CD8-positive, alpha-beta memory T cell (primary cell): Measurements from ENCODE around the gene FGF19. TPM values are rescaled to one million over a fixed set of nuclear protein-coding genes. Genes with fewer than 3 reads are reported as not detected.

Experiments used
- CTCF ChIA-PET: fragments of 350-600 bp; sonication (Branson Sonifier 250); formaldehyde crosslinking; loops from one replicate; lab custom pipeline; 2021; ENCODE audit warnings: antibody characterized with exemption; lab: Charles Lee
- POLR2A ChIA-PET: fragments of 350-600 bp; sonication (Branson Sonifier 250); formaldehyde crosslinking; loops from one replicate; lab custom pipeline; 2021; ENCODE audit warnings: antibody characterized with exemption; lab: Charles Lee
- DNase-seq, 5 donors: peaks; one replicate each; pipeline versions ENCODE4 v3.0.0 to v3.0.0-alpha.2; 2020 to 2022; ENCODE audit warnings: mixed read lengths in 1 of 5
- H3K27ac ChIP-seq: one replicate; pipeline ENCODE4 v1.7.0; 2013; ENCODE audit warnings: low read depth, mild to moderate bottlenecking, low read length, moderate library complexity
- H3K27me3 ChIP-seq: 2 replicates; pipeline ENCODE4 v1.7.0; 2013; ENCODE audit warnings: low read length, mild to moderate bottlenecking; ENCODE audit not compliant: insufficient read depth, poor library complexity, severe bottlenecking
- H3K36me3 ChIP-seq: 2 replicates; pipeline ENCODE4 v1.7.0; 2013; ENCODE audit warnings: mild to moderate bottlenecking, low read length, moderate library complexity; ENCODE audit not compliant: insufficient read depth
- H3K4me1 ChIP-seq: 2 replicates; pipeline ENCODE4 v1.7.0; 2013; ENCODE audit warnings: mild to moderate bottlenecking, low read length, moderate library complexity; ENCODE audit not compliant: insufficient read depth
- H3K4me3 ChIP-seq: 2 replicates; pipeline ENCODE4 v1.7.0; 2013; ENCODE audit warnings: mild to moderate bottlenecking, low read length
- H3K9me3 ChIP-seq: 2 replicates; pipeline ENCODE4 v1.7.0; 2013; ENCODE audit warnings: mild to moderate bottlenecking, low read length
- H3K27ac Mint-ChIP-seq, 8 donors: one replicate each; pipeline ENCODE4 v1.8.0; 2020 to 2021; ENCODE audit warnings: mixed read lengths in 8 of 8, mild to moderate bottlenecking in 6 of 8, inconsistent platforms in 3 of 8, moderate library complexity in 3 of 8
- H3K27me3 Mint-ChIP-seq, 2 donors: one replicate each; pipeline ENCODE4 v1.8.0; 2020 to 2021; ENCODE audit warnings: mixed read lengths in 2 of 2, mild to moderate bottlenecking in 1 of 2, moderate library complexity in 1 of 2
- H3K36me3 Mint-ChIP-seq, 3 donors: one replicate each; pipeline ENCODE4 v1.8.0; 2020 to 2021; ENCODE audit warnings: mixed read lengths in 3 of 3, inconsistent platforms in 1 of 3, mild to moderate bottlenecking in 1 of 3
- H3K4me1 Mint-ChIP-seq, 3 donors: one replicate each; pipeline ENCODE4 v1.8.0; 2020 to 2021; ENCODE audit warnings: mixed read lengths in 3 of 3, inconsistent platforms in 1 of 3, mild to moderate bottlenecking in 1 of 3
- H3K4me3 Mint-ChIP-seq, 7 donors: one replicate each; pipeline ENCODE4 v1.8.0; 2020 to 2021; ENCODE audit warnings: mixed read lengths in 7 of 7, mild to moderate bottlenecking in 6 of 7, moderate library complexity in 4 of 7, inconsistent platforms in 2 of 7
- H3K9me3 Mint-ChIP-seq, 5 donors: one replicate each; pipeline ENCODE4 v1.8.0; 2020 to 2022; ENCODE audit warnings: mixed read lengths in 5 of 5, mild to moderate bottlenecking in 3 of 5, moderate library complexity in 2 of 5, inconsistent platforms in 1 of 5
- polyA plus RNA-seq: library from polyadenylated mRNA; unstranded; fragments of 300-500 nt; fragmentation: Illumina TruSeq; gene quantifications from one replicate; pipeline ENCODE4 v1.2.3, GENCODE V29; 2021
- total RNA-seq, 2 experiments: library from RNA; stranded (reverse); gene quantifications; one replicate each; pipeline ENCODE4 v1.2.3, GENCODE V29; 2021

The FGF19 gene
- total and polyA plus RNA-seq, 3 experiments from 2014 or later, result not detected

- Mint-ChIP-seq H3K9me3 (no peaks in the 10 kb centered on the region), H3K36me3 (no peaks in the 10 kb centered on the region), H3K27ac (peak overlapping the region in 1 of 8 donors; percentile 79), H3K4me1 (peaks cover 5 to 8% (median 7%) of the 10 kb centered on the region in 3 donors), H3K4me3 (no peak overlapping the region), H3K27me3 (peaks cover 12 to 13% of the 10 kb centered on the region in 2 donors)
- DNase-seq, result no peak
- Histone ChIP-seq H3K4me1 (peaks cover 4% of the 10 kb centered on the region), H3K27me3 (no peaks in the 10 kb centered on the region), H3K36me3 (no peaks in the 10 kb centered on the region), H3K9me3 (no peaks in the 10 kb centered on the region), H3K27ac (no peak overlapping the region), H3K4me3 (no peak overlapping the region)
- ChIA-PET POLR2A (no interaction called here), CTCF (interaction anchor here (1.4 kb wide), 1 partner anchor 12 kb away, joined by 5 read pairs; no protein-coding TSS in a partner anchor)
Observed at GRCh38 chr11:69682681-69683326, 21.0 kb downstream of the FGF19 start.

GRCh38 chr11:69682221-69682620 is 21.6 kb downstream of the FGF19 start:
- H3K4me3 ChIP-seq, result no peak overlapping the region
- no peaks in the 10 kb centered on the region for H3K36me3 ChIP-seq
- POLR2A ChIA-PET, result no interaction called here
- CTCF ChIA-PET, result interaction anchor here (1.4 kb wide), 1 partner anchor 12 kb away, joined by 5 read pairs; no protein-coding TSS in a partner anchor
- peaks cover 4% of the 10 kb centered on the region for H3K4me1 ChIP-seq
- H3K9me3 ChIP-seq, result no peaks in the 10 kb centered on the region
- no peak overlapping the region for H3K4me3 Mint-ChIP-seq
- H3K27me3 ChIP-seq, result no peaks in the 10 kb centered on the region
- DNase-seq, result no peak
- no peaks in the 10 kb centered on the region for H3K36me3 Mint-ChIP-seq
- peaks cover 7 to 9% of the 10 kb centered on the region in 2 donors for H3K27me3 Mint-ChIP-seq
- peaks cover 5 to 8% (median 7%) of the 10 kb centered on the region in 3 donors for H3K4me1 Mint-ChIP-seq
- H3K27ac Mint-ChIP-seq, result peak overlapping the region in 1 of 8 donors; percentile 79
- H3K9me3 Mint-ChIP-seq, result no peaks in the 10 kb centered on the region
- H3K27ac ChIP-seq, result no peak overlapping the region

- ChIA-PET POLR2A (no interaction called here), CTCF (no interaction called here)
- Mint-ChIP-seq H3K36me3 (no peaks in the 10 kb centered on the region), H3K27me3 (peaks cover 4 to 9% of the 10 kb centered on the region in 2 donors), H3K4me3 (no peak overlapping the region), H3K9me3 (no peaks in the 10 kb centered on the region), H3K27ac (peak overlapping the region in 1 of 8 donors; percentile 79), H3K4me1 (peaks cover 2 to 4% (median 4%) of the 10 kb centered on the region in 3 donors)
- Histone ChIP-seq H3K4me1 (peaks cover 6% of the 10 kb centered on the region), H3K4me3 (no peak overlapping the region), H3K27ac (no peak overlapping the region), H3K36me3 (no peaks in the 10 kb centered on the region), H3K9me3 (no peaks in the 10 kb centered on the region), H3K27me3 (no peaks in the 10 kb centered on the region)
- DNase-seq, result no peak
Observed at GRCh38 chr11:69680688-69681087, 23.1 kb downstream of the FGF19 start.

GRCh38 chr11:69677749-69678148 is 26.1 kb downstream of the FGF19 start:
- Histone ChIP-seq H3K27ac (no peak overlapping the region), H3K9me3 (no peaks in the 10 kb centered on the region), H3K27me3 (no peaks in the 10 kb centered on the region), H3K4me3 (no peak overlapping the region), H3K36me3 (no peaks in the 10 kb centered on the region), H3K4me1 (peaks cover 23% of the 10 kb centered on the region)
- Mint-ChIP-seq H3K36me3 (peaks cover 0 to 11% (median 3%) of the 10 kb centered on the region in 3 donors), H3K4me1 (peaks cover 16 to 23% (median 22%) of the 10 kb centered on the region in 3 donors), H3K4me3 (no peak overlapping the region), H3K27me3 (peaks cover 0 to 2% of the 10 kb centered on the region in 2 donors), H3K9me3 (no peaks in the 10 kb centered on the region), H3K27ac (no peak overlapping the region)
- no peak for DNase-seq
- ChIA-PET POLR2A (no interaction called here), CTCF (interaction anchor here (2.3 kb wide), 1 partner anchor 8 kb away, joined by 10 read pairs; no protein-coding TSS in a partner anchor)

GRCh38 chr11:69674886-69675714 is 28.7 kb downstream of the FGF19 start, which contains the start of gene LTO1:
Gene LTO1, minus strand, starts transcription at chr11:69675353. Its CDS starts 114 bp downstream, at chr11:69675239.
- H3K36me3 Mint-ChIP-seq, result peaks cover 0 to 37% (median 8%) of the 10 kb centered on the region in 3 donors
- Histone ChIP-seq H3K4me3 (peak within 1 kb of the TSS; percentile 93), H3K27ac (peak within 1 kb of the TSS; percentile 85), H3K4me1 (peaks cover 28% of the 10 kb centered on the region), H3K9me3 (no peaks in the 10 kb centered on the region), H3K36me3 (peaks cover 13% of the 10 kb centered on the region), H3K27me3 (no peaks in the 10 kb centered on the region)
- peak within 1 kb of the TSS; percentile 83 to 98 (median 96) for H3K27ac Mint-ChIP-seq
- no peaks in the 10 kb centered on the region for H3K9me3 Mint-ChIP-seq
- H3K27me3 Mint-ChIP-seq, result peaks cover 0 to 2% of the 10 kb centered on the region in 2 donors
- CTCF ChIA-PET, result interaction anchor here (1.0 to 1.7 kb wide), 7 partner anchors 9 to 214 kb away, joined by 3 to 4 read pairs (median 3); no protein-coding TSS in a partner anchor
- DNase-seq, result peak; percentile 91 to 96 (median 92)
- H3K4me3 Mint-ChIP-seq, result peak within 1 kb of the TSS; percentile 89 to 98 (median 94)
- POLR2A ChIA-PET, result interaction anchor here (0.7 to 1.6 kb wide), 4 partner anchors 10 to 528 kb away, joined by 3 to 4 read pairs (median 3); partner anchors contain the start of gene FADD
- H3K4me1 Mint-ChIP-seq, result peaks cover 28 to 44% (median 43%) of the 10 kb centered on the region in 3 donors

- peaks cover 0 to 43% (median 8%) of the 10 kb centered on the region in 3 donors for H3K36me3 Mint-ChIP-seq
- H3K4me1 ChIP-seq, result peaks cover 28% of the 10 kb centered on the region
- H3K4me3 Mint-ChIP-seq, result peak overlapping the region; percentile 89 to 98 (median 94)
- H3K9me3 ChIP-seq, result no peaks in the 10 kb centered on the region
- H3K4me3 ChIP-seq, result peak overlapping the region; percentile 93
- H3K9me3 Mint-ChIP-seq, result no peaks in the 10 kb centered on the region
- H3K4me1 Mint-ChIP-seq, result peaks cover 29 to 46% (median 44%) of the 10 kb centered on the region in 3 donors
- POLR2A ChIA-PET, result interaction anchor here (0.5 to 1.6 kb wide), 3 partner anchors 9 to 529 kb away, joined by 3 to 4 read pairs (median 3); partner anchors contain the start of gene FADD
- H3K36me3 ChIP-seq, result peaks cover 19% of the 10 kb centered on the region
- no peaks in the 10 kb centered on the region for H3K27me3 ChIP-seq
- peak overlapping the region; percentile 85 for H3K27ac ChIP-seq
- peaks cover 0 to 2% of the 10 kb centered on the region in 2 donors for H3K27me3 Mint-ChIP-seq
- CTCF ChIA-PET, result interaction anchor here (1.0 to 1.7 kb wide), 8 partner anchors 10 to 575 kb away, joined by 3 to 4 read pairs (median 3); no protein-coding TSS in a partner anchor
- peak overlapping the region; percentile 76 to 98 (median 95) for H3K27ac Mint-ChIP-seq
- peak in 1 of 5 donors; percentile 2 for DNase-seq
Observed at GRCh38 chr11:69674267-69674885, 29.4 kb downstream of the FGF19 start.

- Mint-ChIP-seq H3K27ac (peak overlapping the region in 2 of 8 donors; percentile 90 to 94), H3K27me3 (no peaks in the 10 kb centered on the region), H3K36me3 (peaks cover 0 to 67% (median 13%) of the 10 kb centered on the region in 3 donors), H3K9me3 (no peaks in the 10 kb centered on the region), H3K4me3 (peak overlapping the region in 1 of 7 donors; percentile 76), H3K4me1 (peaks cover 29 to 49% (median 48%) of the 10 kb centered on the region in 3 donors)
- POLR2A ChIA-PET, result no interaction called here
- CTCF ChIA-PET, result interaction anchor here (1.2 to 3.1 kb wide), 2 partner anchors 12 to 13 kb away, joined by 3 to 15 read pairs; no protein-coding TSS in a partner anchor
- Histone ChIP-seq H3K27ac (no peak overlapping the region), H3K4me3 (no peak overlapping the region), H3K9me3 (no peaks in the 10 kb centered on the region), H3K27me3 (no peaks in the 10 kb centered on the region), H3K4me1 (peaks cover 28% of the 10 kb centered on the region), H3K36me3 (peaks cover 25% of the 10 kb centered on the region)
- no peak for DNase-seq
Observed at GRCh38 chr11:69671734-69672465, 31.9 kb downstream of the FGF19 start.
